ENCODE results near the gene CXCR5.
"Not testable (repeated sequence)": the region's sequence is repeated elsewhere in the genome, so short reads cannot be mapped to it uniquely, and the experiment has no call there.

CXCR5 gene, protein sequence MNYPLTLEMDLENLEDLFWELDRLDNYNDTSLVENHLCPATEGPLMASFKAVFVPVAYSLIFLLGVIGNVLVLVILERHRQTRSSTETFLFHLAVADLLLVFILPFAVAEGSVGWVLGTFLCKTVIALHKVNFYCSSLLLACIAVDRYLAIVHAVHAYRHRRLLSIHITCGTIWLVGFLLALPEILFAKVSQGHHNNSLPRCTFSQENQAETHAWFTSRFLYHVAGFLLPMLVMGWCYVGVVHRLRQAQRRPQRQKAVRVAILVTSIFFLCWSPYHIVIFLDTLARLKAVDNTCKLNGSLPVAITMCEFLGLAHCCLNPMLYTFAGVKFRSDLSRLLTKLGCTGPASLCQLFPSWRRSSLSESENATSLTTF

DNA sequence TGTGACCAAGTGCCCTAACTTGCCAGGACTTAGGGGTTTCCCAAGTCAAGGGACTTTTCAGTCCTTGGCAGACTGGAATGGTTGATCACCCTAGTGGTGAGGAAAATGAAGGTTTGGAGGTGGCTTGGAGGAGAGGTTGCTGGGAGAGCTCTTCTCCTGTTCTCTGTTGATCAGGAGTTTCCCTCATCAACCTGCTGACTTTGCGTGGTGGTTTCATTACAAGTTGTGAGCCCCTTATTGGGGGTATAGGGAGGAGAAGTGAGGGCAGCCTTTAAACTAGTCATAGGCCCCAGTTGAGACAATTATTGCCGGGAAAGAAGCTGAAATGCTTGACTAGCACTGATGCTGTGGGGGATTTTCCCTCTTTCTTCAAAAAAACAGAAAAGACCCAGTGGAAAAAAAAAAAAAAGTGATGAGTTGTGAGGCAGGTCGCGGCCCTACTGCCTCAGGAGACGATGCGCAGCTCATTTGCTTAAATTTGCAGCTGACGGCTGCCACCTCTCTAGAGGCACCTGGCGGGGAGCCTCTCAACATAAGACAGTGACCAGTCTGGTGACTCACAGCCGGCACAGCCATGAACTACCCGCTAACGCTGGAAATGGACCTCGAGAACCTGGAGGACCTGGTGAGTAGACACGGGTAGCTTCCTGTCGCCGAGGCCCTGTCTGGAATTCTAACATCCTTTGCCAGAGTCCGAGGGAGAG lies at the start of gene CXCR5:
Gene CXCR5, plus strand, starts transcription at position 525 of the 704 bp plus-strand sequence. Its CDS starts 50 bp downstream, at position 575.
- DNase-seq, result no peak

DNA sequence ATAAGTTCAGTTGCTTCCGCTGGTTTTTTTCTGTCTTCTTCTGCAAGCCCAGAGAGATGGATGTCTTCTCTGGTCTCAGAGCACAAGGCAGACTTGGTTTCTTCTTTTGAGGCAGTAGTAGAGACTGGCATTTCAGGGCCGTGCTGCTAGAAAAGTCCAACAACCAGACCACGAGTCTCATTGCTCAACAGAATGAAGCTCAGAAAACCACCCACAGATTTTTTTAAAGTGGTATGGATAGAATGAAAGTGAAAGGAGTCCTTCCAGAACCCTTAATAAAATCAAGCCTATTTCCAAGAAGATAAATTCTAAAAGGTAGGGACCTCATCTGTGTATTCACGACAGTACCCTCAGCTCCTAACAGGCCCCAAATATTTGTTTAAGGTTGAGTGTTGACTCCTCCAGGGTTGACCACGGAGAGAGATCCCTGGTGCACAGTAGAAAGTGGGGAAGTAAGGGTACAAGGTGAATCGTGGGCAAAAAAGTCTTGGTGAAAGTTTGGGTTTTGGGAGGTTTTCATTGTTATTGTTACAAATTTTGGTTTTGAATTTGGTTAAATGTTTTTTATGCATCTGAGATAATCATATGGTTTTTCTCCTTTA lies 49.2 kb upstream of the CXCR5 start:
- DNase-seq, result no peak

DNA sequence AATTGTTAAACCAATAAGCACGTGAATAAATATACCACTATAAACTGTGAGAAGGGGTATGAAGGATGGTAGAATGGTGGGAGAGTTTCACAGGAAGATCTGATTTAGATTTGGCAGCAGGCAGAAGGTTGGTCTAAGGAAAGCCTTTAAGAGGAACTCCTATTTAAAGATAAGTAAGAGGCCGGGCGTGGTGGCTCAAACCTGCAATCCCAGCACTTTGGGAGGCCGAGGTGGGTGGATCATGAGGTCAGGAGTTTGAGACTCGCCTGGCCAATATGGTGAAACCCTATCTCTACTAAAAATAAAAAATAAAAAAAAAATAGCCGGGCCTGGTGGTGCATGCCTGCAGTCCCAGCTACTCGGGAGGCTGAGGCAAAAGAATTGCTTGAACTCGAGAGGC lies 45.8 kb upstream of the CXCR5 start:
- no peak for DNase-seq

DNA sequence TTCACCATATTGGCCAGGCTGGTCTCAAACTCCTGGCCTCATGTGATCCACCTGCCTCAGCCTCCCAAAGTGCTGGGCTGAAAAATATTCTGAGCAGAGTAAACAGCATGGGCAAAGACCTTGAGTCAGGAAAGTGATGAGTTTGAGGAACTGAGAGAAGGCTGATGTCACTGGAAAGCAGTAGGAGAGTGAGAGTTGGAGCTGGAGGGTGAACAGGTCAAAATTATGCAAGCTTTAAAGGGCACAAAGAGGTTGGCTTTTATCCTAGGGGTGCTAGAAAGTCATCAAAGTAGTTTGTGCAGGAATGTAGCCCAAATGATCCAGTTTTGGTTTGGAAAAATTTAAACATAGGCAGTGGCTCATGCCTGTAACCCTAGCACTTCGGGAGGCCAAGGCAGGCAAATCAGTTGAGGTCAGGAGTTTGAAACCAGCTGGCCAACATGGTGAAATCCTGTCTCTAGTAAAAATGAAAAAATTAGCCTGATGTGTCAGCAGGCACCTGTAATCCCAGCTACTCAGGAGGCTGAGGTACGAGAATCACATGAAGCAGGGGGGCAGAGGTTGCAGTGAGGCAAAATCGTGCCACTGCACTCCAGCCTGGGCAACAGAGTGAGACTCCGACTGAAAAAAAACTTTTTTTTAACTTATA lies 44.7 kb upstream of the CXCR5 start:
- no peak for DNase-seq

DNA sequence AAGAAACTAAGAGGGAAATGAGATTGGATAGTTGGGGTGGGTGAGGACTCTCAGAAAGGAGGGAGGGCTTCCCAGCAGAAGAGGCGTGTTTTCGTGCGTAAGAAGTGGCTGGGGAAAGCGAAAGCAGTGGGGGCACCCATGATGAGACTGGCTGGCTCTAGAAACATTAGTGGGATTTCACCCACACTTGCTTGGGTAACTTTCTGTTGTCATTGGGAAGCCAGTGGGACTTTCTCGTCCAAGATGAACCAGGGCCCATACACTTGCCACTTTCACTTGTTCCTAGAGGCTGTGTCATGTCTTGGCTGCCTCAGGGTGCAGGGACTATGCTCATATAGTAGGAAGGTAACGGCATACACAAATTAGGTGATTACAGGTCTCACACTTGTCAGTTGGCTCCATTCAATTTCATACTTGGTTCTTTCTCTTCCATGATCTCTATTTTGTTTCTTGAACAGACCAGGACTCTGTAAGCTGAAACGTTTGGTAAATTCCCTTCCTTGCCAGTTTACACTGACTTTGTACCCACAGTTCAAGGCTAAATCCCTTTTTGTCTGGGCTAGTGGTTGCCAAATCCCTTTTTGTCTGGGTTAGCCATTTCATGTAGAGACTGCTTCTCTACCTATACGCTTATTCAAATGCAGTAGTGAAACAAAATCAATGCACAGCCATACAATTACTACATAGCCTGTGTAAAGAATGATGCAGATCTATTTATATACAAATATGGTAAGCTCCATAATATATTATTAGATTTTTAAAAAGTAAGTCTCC lies 42.0 kb upstream of the CXCR5 start:
- no peak for DNase-seq

DNA sequence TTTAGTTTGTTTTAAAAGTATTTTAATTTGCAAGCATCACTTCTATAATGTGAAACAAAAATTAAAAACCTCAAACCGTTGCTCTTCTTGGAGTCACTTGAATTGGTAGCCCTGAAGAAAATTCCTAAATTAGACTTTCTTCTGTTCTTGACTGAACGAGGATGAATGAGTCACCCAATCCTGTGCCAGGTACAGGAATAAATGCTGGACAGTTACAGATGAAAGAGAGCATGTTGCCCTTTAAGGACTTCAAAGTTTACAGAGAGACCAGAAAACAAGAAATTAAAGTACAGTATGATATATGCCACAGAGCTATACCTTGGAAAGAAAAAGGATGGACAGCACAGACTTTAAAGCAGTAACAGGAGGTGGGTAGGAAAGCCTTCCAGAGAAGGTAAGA lies 41.3 kb upstream of the CXCR5 start:
- DNase-seq, result no peak

DNA sequence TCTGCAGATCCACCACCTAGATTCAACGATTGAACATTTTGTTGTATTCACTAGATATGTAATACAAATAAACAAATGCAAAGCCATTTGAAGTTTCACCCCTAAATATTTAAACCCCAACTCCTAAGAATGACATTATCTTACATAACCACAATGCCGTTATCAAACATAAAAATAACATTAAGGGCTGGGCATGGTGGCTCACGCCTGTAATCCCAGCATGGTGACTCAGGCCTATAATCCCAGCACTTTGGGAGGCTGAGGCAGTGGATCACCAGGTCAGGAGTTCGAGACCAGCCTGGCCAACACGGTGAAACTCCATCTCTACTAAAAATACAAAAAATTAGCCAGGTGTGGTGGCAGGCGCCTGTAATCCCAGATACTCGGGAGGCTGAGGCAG lies 40.8 kb upstream of the CXCR5 start:
- DNase-seq, result not testable (repeated sequence)

DNA sequence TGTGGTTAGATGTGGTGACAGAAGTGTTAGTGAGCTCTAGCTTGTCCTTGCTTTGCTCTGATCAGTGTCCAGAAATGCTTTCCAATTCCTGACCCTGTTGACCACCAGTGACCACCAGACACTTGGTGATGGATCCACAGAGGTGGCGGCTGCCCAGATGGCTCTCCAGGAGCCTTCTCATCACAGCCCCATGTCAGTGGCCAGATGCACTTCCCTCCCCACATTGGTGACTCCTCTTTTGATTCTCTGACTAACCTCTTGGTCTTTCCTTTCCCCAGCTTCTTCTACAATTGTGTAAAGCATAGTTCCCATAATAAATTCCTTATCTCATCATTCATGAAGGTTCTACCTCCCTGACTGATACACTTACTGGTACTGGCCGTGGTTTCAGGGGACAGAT lies 40.1 kb upstream of the CXCR5 start:
- no peak for DNase-seq

DNA sequence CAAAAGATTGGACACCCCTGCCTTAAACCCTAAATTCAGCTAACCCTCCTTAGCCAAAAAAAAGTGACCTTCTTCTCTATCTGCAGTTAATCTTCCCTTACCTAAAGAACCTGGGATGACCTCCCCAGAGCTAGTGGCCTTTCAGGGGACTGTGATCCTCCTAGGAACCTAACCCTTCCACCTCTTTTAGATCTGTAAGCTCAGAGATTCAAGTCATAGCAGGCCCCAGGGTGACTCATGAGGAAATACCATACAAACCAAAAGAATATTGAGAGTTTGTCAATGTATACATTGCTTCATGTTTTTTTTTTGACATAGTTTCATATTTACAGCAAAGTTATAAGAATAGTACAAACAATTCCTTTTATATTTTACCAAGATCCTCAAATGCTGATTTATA lies 38.3 kb upstream of the CXCR5 start:
- no peak for DNase-seq

DNA sequence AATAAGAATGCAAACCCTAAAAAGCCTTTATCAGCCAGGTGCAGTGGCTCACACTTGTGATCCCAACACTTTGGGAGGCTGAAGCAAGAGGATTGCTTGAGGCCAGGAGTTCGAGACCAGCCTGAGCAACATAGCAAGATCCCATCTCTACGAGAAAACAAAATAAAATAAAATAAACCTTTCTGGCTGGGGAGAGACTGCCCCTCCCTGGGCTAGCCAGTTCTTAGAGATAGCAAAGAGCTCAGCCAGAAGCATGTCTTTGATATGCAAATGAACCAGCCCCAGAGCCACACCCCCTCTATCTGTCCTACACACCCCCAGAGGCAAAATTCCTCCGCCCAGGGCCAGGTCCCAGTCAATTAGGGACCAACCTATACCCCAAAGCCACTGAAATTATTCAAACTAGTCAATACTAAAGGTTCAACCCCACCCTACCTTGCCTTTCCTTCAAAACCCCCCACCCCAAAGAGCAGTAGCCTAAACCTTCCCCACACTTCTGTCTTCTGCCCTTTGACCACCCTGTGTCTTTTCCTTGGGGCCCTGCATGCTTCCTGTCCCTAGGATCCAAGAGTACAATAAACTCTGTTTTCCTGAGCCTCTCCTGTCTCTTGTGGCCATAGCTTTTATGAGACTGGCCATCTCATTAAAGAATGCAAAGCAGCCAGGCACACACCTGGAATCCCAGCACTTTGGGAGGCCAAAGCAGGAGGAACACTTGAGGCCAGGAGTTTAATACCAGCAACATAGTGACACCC lies 37.3 kb upstream of the CXCR5 start:
- DNase-seq, result no peak

DNA sequence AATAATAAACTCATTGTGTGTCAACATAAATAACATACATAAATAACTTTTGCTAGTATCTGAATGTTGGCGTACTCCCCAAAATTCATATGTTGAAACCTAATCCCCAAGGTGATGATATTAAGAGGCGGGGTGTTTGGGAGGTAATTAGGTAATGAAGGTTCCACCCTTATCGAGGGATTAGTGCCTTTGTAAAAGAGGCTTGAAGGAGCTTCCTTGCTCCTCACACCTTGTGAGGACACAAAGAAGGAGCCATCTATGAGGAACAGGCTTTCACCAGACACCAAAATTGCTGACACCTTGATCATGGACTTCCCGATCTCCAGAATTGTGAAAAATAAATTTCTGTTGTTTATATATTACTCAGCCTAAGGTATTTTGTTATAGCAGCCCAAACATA lies 33.9 kb upstream of the CXCR5 start:
- no peak for DNase-seq

DNA sequence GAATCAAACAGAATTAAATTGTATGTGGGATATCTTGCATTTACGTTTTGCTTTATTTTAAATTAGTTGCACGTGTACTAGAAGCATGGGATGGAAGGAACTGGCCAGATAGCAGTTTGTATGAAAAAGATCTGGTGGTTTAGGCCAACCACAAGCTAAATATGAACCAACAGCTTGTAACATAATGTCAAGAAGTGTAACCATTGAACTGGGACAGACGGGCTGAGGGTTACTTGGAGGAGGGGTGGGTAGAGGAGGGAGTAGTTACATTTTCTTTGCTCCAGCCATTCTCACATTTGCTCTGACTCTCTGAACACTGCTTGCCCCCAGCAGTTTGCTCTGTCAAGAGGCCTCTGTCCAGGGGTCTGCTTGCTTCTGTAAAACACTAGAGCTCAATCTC lies 31.7 kb upstream of the CXCR5 start:
- DNase-seq, result no peak

DNA sequence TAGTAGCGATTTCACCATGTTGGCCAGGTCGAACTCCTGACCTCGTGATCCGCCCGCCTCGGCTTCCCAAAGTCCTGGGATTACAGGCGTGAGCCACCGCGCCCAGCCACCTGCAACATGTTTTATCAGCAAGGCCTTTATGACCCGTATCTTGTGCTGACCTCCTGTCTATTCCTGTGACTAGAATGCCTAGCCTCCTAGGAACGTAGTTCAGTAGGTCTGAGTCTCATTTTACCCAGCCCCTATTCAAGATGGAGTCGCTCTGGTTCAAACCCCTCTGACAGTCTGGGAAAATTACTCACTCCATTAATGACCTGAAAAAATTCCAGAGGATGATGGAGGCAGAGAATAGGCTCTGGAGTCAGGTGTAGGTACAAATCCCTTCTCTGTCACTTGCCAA lies 30.0 kb upstream of the CXCR5 start:
- no peak for DNase-seq

DNA sequence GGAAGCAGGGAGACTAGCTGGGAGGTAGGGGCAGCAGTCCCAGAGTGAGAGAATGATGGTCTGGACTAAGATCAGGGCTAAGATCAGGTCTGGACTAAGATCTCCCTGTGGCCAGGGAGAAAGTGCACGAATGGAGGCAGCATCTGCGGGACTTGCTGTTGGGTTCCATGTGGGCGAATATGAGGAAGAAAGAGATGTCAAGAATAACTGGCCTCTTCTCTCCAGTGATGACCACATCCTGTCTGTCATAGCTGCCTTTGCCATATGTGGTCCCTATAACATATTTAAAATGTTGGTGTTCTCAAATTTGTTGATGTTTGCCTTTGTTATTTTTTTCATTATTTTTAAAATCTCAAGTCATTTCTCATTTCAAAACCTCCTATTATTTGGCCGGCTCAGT lies 27.4 kb upstream of the CXCR5 start:
- no peak for DNase-seq

DNA sequence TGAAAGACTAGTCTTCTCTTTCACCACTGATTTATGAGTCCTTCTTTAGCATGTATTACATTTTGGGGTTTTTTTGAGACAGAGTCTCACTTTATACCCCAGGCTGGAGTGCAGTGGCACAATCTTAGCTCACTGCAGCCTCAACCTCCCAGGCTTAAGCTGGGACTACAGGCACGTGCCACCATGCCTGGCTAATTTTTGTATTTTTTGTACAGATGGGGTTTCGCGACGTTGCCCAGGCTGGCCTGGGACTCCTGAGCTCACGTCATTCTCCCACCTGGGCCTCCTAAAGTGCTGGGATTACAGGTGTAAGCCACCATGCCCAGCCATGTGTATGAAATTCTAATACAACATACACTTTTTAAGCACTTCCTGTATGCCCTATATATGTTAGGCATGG lies 26.3 kb upstream of the CXCR5 start:
- no peak for DNase-seq

DNA sequence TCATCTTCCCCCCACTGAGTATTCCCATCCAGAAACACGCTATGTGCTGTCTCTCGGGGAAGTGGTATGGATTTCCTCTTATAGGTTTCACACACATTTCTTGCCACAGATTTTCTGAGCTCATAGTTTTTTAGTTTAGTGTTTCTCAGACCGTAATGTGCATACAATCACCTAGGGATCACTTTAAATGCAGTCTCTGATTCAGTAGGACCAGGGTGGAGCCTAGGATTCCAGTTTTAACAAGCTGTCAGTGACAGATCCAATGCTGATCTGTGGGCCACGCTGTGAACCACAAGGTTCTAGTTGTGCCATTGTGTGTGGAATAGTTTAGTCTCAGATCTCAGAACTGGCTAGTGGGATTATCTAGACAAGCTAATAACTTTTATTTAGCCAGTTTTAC lies 23.7 kb upstream of the CXCR5 start:
- DNase-seq, result no peak

DNA sequence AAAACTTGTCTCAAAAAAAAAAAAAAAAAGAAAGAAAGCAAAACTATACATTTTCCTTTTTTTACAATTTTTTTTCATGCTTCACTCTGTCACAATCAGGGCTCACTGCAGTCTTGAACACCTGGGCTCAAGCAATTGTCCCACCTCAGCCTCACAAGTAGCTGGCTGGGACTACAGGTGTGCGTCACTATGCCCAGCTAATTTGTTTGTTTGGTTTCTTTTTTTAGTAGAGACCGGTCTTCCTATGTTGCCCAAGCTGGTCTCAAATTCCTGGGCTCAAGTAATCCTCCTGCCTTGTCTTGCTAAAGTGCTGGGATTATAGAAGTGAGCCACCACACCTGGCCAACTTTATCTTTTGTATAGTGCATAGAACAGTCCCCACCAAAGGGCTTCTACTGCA lies 15.0 kb upstream of the CXCR5 start:
- no peak for DNase-seq

DNA sequence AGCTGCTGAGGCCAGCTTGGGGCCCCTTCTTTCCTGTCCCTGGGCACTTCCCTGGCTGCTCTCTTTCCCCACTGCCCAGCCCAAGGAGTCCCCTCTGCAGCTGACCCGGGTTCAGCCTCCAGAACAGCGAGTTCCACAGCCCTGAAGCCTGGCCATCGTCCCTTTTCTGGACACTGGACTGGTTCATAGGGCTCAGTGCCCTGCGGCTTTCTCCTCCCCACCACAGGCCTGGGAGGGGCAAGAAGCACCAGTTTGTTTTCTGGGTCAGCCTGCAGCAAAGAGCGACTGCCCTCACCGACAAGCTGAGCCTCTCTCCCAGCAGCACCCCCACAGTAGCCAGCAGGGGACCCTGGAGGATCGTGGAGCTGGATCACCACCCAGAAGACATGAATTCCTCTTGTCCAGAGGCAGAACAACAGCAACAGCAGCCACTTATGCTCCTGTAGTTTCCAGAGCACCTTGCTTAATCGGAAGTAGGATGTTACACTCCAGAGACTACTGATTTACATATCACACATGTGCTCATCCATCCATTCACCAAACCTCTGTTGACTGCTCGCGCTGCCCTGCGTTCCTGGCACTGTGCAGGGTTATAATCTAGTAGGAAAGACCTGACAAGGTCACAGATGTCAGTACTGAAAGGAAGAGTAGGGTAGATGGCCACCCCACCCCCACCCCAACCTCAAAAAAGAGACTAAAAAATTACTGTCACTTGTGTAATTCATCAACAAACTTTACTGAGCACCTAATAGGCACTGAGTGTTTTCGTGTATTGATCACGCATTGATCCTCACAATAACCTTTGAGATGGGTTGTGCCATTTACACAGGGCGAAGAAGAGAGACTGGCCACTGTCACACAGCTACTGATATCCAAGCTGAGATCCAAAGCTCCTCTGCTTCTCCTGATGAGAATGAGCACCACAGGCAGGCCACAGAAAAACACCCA lies 13.0 kb upstream of the CXCR5 start:
- DNase-seq, result peak; percentile 82

DNA sequence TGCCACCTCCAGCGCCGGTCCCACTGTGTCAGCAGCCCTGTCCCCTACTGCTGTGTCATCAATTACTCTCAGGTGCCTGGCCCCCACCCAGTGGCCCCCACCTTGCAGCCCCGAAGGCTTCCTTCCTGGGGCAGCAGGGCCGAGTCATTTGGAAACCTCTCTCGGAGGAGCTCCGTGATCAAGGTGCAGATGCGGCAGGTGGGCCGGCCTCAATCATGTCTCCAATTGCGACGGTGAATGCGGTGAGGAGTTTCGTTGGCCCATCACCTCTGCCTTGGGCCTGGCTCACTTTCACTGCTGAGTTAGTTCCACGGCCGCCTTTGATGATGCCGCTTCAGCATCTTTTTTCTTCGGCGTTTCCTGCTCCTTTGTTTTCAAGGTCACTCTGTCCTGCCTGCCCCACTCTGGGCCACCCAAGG lies 11.3 kb upstream of the CXCR5 start:
- DNase-seq, result no peak

DNA sequence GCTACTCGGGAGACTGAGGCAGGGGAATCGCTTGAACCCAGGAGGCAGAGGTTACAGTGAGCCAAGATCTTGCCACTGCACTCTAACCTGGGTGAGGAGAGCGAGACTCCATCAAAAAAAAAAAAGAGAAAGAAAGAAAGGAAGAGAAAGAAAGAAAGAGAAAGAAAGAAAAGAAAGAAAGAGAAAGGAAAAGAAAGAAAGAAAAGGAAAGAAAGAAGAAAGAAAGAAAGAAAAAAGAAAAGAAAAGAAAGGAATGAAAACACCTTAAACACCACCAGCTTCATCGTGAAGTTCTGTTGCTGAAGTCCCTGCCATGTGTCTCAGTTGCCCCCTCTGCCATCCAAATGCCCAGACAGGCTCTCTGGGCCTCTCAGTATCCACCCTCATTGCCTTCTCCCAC lies 9.9 kb upstream of the CXCR5 start:
- DNase-seq, result no peak

DNA sequence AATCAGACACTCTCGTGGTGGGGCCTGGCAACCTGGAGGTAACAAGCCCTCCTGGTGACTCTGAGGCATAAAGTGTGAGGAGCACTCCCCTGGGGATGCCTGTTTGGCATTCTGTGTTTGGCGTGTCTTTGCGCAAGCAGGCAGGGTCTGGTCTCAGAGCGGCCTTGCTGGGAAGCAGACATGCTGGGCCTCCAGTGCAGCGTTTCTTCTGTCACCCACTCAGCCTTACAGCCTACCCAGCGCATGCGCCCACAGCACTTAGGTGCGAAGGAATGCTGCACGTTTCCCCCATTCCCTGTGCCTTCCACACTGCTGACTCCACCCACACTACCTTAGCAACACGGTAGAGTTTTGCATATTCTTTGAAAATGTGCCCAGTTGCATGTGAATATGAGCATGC lies 7.4 kb upstream of the CXCR5 start:
- no peak for DNase-seq

Data from retina (tissue), 1 donor.